H1 (cell line): ENCODE data around the gene RELN. TPM values are rescaled to one million over a fixed set of nuclear protein-coding genes. Genes with fewer than 3 reads are reported as not detected.

Experiments
- CTCF ChIA-PET: fragments of 300-600 bp; sonication (Branson Sonifier 250); formaldehyde crosslinking; loops from one replicate; lab custom pipeline; 2021; ENCODE audit not compliant: partially characterized antibody; lab: Charles Lee
- POLR2A ChIA-PET: fragments of 300-600 bp; sonication (Branson Sonifier 250); formaldehyde crosslinking; loops from one replicate; lab custom pipeline; 2021; ENCODE audit warnings: inconsistent platforms; ENCODE audit not compliant: partially characterized antibody; lab: Charles Lee
- DNase-seq, 2 experiments: peaks; one replicate each; pipeline versions ENCODE4 v3.0.0 to v3.0.0-alpha.2; 2010 to 2022; ENCODE audit warnings: low spot score in 2 of 2, low read depth in 1 of 2, mixed read lengths in 1 of 2
- FAIRE-seq: peaks from 2 replicates; lab custom pipeline; 2011; peaks lifted over from hg19 to GRCh38; lab: Jason Lieb, UNC
- H2AFZ ChIP-seq: 2 replicates; pipeline ENCODE4 v1.8.1; 2012; ENCODE audit warnings: low read length, inconsistent platforms
- H2AK5ac ChIP-seq: 2 replicates; pipeline ENCODE4 v1.6.1; 2013; ENCODE audit warnings: low read depth, low read length
- H2BK120ac ChIP-seq: replicated peaks from 2 replicates; pipeline ENCODE3; 2013; ENCODE audit warnings: low read depth, low read length, inconsistent platforms
- H2BK12ac ChIP-seq: 2 replicates; pipeline ENCODE4 v1.6.1; 2013; ENCODE audit warnings: low read depth, low read length
- H2BK15ac ChIP-seq: 2 replicates; pipeline ENCODE4 v1.6.1; 2013; ENCODE audit warnings: low read length
- H2BK20ac ChIP-seq: 2 replicates; pipeline ENCODE4 v1.6.1; 2013; ENCODE audit warnings: low read length
- H2BK5ac ChIP-seq: 2 replicates; pipeline ENCODE4 v1.6.1; 2013; ENCODE audit warnings: low read depth, low read length
- H3K14ac ChIP-seq: 2 replicates; pipeline ENCODE4 v1.6.1; 2013; ENCODE audit warnings: inconsistent platforms; ENCODE audit not compliant: insufficient read length
- H3K18ac ChIP-seq: 2 replicates; pipeline ENCODE4 v1.6.1; 2013; ENCODE audit warnings: low read length; ENCODE audit errors: extremely low read depth
- H3K23ac ChIP-seq: 2 replicates; pipeline ENCODE4 v1.6.1; 2013; ENCODE audit warnings: inconsistent platforms; ENCODE audit not compliant: insufficient read length
- H3K23me2 ChIP-seq: 2 replicates; pipeline ENCODE4 v1.6.1; 2013; ENCODE audit warnings: low read depth, low read length
- H3K27ac ChIP-seq: 2 replicates; pipeline ENCODE4 v1.6.1; 2011; ENCODE audit warnings: low read depth, low read length, inconsistent platforms
- H3K27me3 ChIP-seq, 4 experiments: replicated peaks in 1 of 4; 1 replicate in 1 of 4; 2 replicates in 3 of 4; pipeline versions ENCODE4 v1.6.1 to v1.8.1; 2011 to 2013; ENCODE audit warnings: low read length in 3 of 4, mild to moderate bottlenecking in 3 of 4, inconsistent platforms in 2 of 4, mixed read lengths in 2 of 4, moderate library complexity in 1 of 4; ENCODE audit not compliant: control insufficient read depth in 3 of 4, insufficient read depth in 3 of 4; ENCODE audit errors: extremely low read depth in 1 of 4
- H3K36me3 ChIP-seq, 4 experiments: 2 replicates each; pipeline versions ENCODE4 v1.6.1 to v1.8.1; 2011 to 2013; ENCODE audit warnings: mild to moderate bottlenecking in 4 of 4, low read length in 3 of 4, moderate library complexity in 2 of 4, control low read depth in 1 of 4, inconsistent platforms in 1 of 4; ENCODE audit not compliant: insufficient read depth in 4 of 4, control insufficient read depth in 2 of 4
- H3K4ac ChIP-seq: replicated peaks from 2 replicates; pipeline ENCODE3; 2013; ENCODE audit warnings: low read length, low read depth, mixed read lengths, inconsistent platforms; ENCODE audit not compliant: insufficient read length
- H3K4me1 ChIP-seq, 4 experiments: replicated peaks in 1 of 4; 1 replicate in 1 of 4; 2 replicates in 3 of 4; pipeline versions ENCODE4 v1.6.1 to v1.8.1; 2011 to 2013; ENCODE audit warnings: low read length in 3 of 4, inconsistent platforms in 2 of 4, mixed read lengths in 1 of 4; ENCODE audit not compliant: insufficient read depth in 4 of 4, control insufficient read depth in 3 of 4
- H3K4me2 ChIP-seq, 2 experiments: 2 replicates each; pipeline versions ENCODE4 v1.6.1 to v1.8.1; 2011 to 2013; ENCODE audit warnings: low read depth in 2 of 2, low read length in 2 of 2, control low read depth in 1 of 2, inconsistent platforms in 1 of 2, mild to moderate bottlenecking in 1 of 2; ENCODE audit not compliant: insufficient read depth in 1 of 2
- H3K4me3 ChIP-seq, 4 experiments: fragments of 200-600, 300-600 bp in 1 of 4; sonication (generic), shearing (Covaris generic), sonication (Bioruptor Twin) in 1 of 4; 2 replicates each; pipeline versions ENCODE4 v1.5.1 to v1.8.1; 2011 to 2016; ENCODE audit warnings: low read length in 4 of 4, low read depth in 3 of 4, control low read depth in 2 of 4, inconsistent platforms in 2 of 4, mild to moderate bottlenecking in 2 of 4, mixed read lengths in 1 of 4, moderate library complexity in 1 of 4; ENCODE audit not compliant: insufficient read depth in 2 of 4; ENCODE audit errors: extremely low read depth in 1 of 4
- H3K56ac ChIP-seq: replicated peaks from 2 replicates; pipeline ENCODE3; 2013; ENCODE audit warnings: low read depth, mild to moderate bottlenecking, mixed read lengths, low read length, inconsistent platforms; ENCODE audit not compliant: insufficient read length
- H3K79me1 ChIP-seq: 2 replicates; pipeline ENCODE4 v1.6.1; 2013; ENCODE audit warnings: low read depth, low read length, control low read depth
- H3K79me2 ChIP-seq, 2 experiments: 2 replicates each; pipeline versions ENCODE4 v1.6.1 to v1.8.1; 2012 to 2013; ENCODE audit warnings: low read length in 2 of 2, mild to moderate bottlenecking in 2 of 2, inconsistent platforms in 1 of 2; ENCODE audit not compliant: insufficient read depth in 2 of 2, control insufficient read depth in 1 of 2
- H3K9ac ChIP-seq, 4 experiments: replicated peaks in 1 of 4; 1 replicate in 1 of 4; 2 replicates in 3 of 4; pipeline versions ENCODE4 v1.6.1 to v1.8.1; 2011 to 2013; ENCODE audit warnings: low read depth in 3 of 4, low read length in 3 of 4, control low read depth in 2 of 4, mild to moderate bottlenecking in 2 of 4, moderate library complexity in 2 of 4, inconsistent platforms in 1 of 4; ENCODE audit errors: extremely low read depth in 1 of 4
- H3K9me3 ChIP-seq, 2 experiments: 2 replicates each; pipeline versions ENCODE4 v1.6.1 to v1.8.1; 2012 to 2013; ENCODE audit warnings: mild to moderate bottlenecking in 2 of 2, moderate library complexity in 2 of 2, control low read depth in 1 of 2, inconsistent platforms in 1 of 2, low read depth in 1 of 2, low read length in 1 of 2, mixed read lengths in 1 of 2; ENCODE audit not compliant: insufficient read depth in 2 of 2
- H4K20me1 ChIP-seq, 2 experiments: replicated peaks in 1 of 2; 2 replicates each; pipeline versions ENCODE3 to v1.8.1; 2011 to 2013; ENCODE audit warnings: inconsistent platforms in 2 of 2, low read length in 2 of 2, mild to moderate bottlenecking in 1 of 2; ENCODE audit not compliant: insufficient read depth in 2 of 2, control insufficient read depth in 1 of 2
- H4K5ac ChIP-seq: 2 replicates; pipeline ENCODE4 v1.6.1; 2013; ENCODE audit warnings: low read length, low read depth, mixed read lengths, inconsistent platforms; ENCODE audit not compliant: insufficient read length
- H4K8ac ChIP-seq: 2 replicates; pipeline ENCODE4 v1.8.0; 2013; ENCODE audit warnings: mild to moderate bottlenecking, moderate library complexity, low read length, inconsistent platforms; ENCODE audit not compliant: insufficient read depth; ENCODE audit errors: extremely low read depth
- H4K91ac ChIP-seq: replicated peaks from 2 replicates; pipeline ENCODE3; 2013; ENCODE audit warnings: low read length, mixed read lengths, inconsistent platforms; ENCODE audit not compliant: insufficient read length
- BCL11A ChIP-seq, 2 experiments: IDR thresholded peaks; one replicate each; pipeline ENCODE4 v1.6.1; 2011; ENCODE audit warnings: low read depth in 2 of 2, low read length in 2 of 2, mild to moderate bottlenecking in 2 of 2
- CHD1 ChIP-seq: IDR thresholded peaks from 2 replicates; pipeline ENCODE4 v1.6.1; 2012; ENCODE audit warnings: low read depth, low read length, improper control_type of control experiment
- CTBP2 ChIP-seq: IDR thresholded peaks from 2 replicates; pipeline ENCODE4 v1.7.0; 2011; ENCODE audit warnings: borderline replicate concordance, mild to moderate bottlenecking, moderate library complexity, mixed read lengths, low read length; ENCODE audit not compliant: insufficient read depth, insufficient read length
- KDM1A ChIP-seq: fragments of 200-600, 300-600 bp; sonication (generic); IDR thresholded peaks from 2 replicates; pipeline ENCODE4 v1.7.1; 2016; ENCODE audit warnings: mild to moderate bottlenecking, low read length, borderline replicate concordance
- SAP30 ChIP-seq: fragments of 300-600 bp; sonication (generic); IDR thresholded peaks from 2 replicates; pipeline ENCODE4 v1.7.1; 2012; ENCODE audit warnings: low read length, moderate library complexity, mild to moderate bottlenecking, inconsistent platforms; ENCODE audit not compliant: insufficient read depth, insufficient replicate concordance
- SIX5 ChIP-seq: IDR thresholded peaks from 2 replicates; pipeline ENCODE4 v1.6.1; 2011; ENCODE audit warnings: mild to moderate bottlenecking, low read depth, low read length
- SP4 ChIP-seq: IDR thresholded peaks from 2 replicates; pipeline ENCODE4 v1.6.1; 2012; ENCODE audit warnings: low read length, inconsistent platforms
- SRF ChIP-seq: IDR thresholded peaks from 2 replicates; pipeline ENCODE4 v1.6.1; 2011; ENCODE audit warnings: mild to moderate bottlenecking, low read depth, low read length, moderate library complexity
- SUZ12 ChIP-seq: fragments of 200-600 bp; sonication (generic); IDR thresholded peaks from 2 replicates; pipeline ENCODE4 v1.6.1; 2012; ENCODE audit warnings: mild to moderate bottlenecking, inconsistent platforms, low read length, moderate library complexity, mixed read lengths
- TAF7 ChIP-seq: optimal IDR thresholded peaks from 2 replicates; pipeline ENCODE3; 2011; ENCODE audit warnings: low read depth, mild to moderate bottlenecking, inconsistent platforms, low read length, moderate library complexity, borderline replicate concordance
- TEAD4 ChIP-seq: IDR thresholded peaks from 2 replicates; pipeline ENCODE4 v1.6.1; 2012; ENCODE audit warnings: low read depth, low read length, inconsistent platforms, mixed read lengths
- WGBS, 2 experiments: shearing (Covaris generic) in 1 of 2; methylation state at CpG; one replicate each; pipeline versions ENCODE4 v1.1.6 to v1.1.7; 2013 to 2015; ENCODE audit warnings: low lambda C conversion rate in 2 of 2, mixed read lengths in 2 of 2, inconsistent platforms in 1 of 2, low coverage in 1 of 2, missing lambda C conversion rate in 1 of 2; ENCODE audit not compliant: insufficient replicate concordance in 2 of 2, insufficient coverage in 1 of 2, insufficient read length in 1 of 2; ENCODE audit errors: extremely low coverage in 1 of 2, missing lambda C conversion rate in 1 of 2; 5-methylcytosine and 5-hydroxymethylcytosine counted together
- polyA plus RNA-seq, 7 experiments: library from polyadenylated mRNA; depleted of rRNA in 3 of 7; stranded (reverse) in 5 of 7; unstranded in 2 of 7; fragments of >200 nt in 5 of 7; fragments of 200-250 nt in 2 of 7; gene quantifications; 1 replicate in 5 of 7; 2 replicates in 1 of 7; 4 replicates in 1 of 7; pipeline versions ENCODE4 v1.2.1 to v1.2.3, GENCODE V29; 2011 to 2013; ENCODE audit warnings: missing spikeins in 2 of 7, mixed read lengths in 2 of 7
- total RNA-seq: library from RNA; stranded (reverse); fragmentation: NEBNext Ultra II Directional; extraction: Animal tissue kit (Norgen Biotek cat#: 25700); gene quantifications from 2 replicates; pipeline ENCODE4 v1.2.1, GENCODE V29; 2021
- TF ChIP-seq, protein P1 (sequence below), 3 experiments: IDR thresholded peaks; 1 replicate in 2 of 3; 2 replicates in 1 of 3; pipeline versions ENCODE4 v1.5.1 to v1.6.1; 2011; ENCODE audit warnings: low read length in 3 of 3, mild to moderate bottlenecking in 3 of 3, inconsistent platforms in 2 of 3, low read depth in 1 of 3, moderate library complexity in 1 of 3; ENCODE audit not compliant: insufficient read depth in 1 of 3; ENCODE audit errors: control extremely low read depth in 1 of 3

Gene RELN
- total and polyA plus RNA-seq, 2 of the 8 experiments (the other 6 are each of a cell fraction or from before 2014, with no cell fraction given), result 0.03 to 0.07 TPM

- H3K18ac ChIP-seq, result no peak overlapping the region
- WGBS, 2 experiments, result 90% methylated on average over 4 of the region's 4 CpGs; no CpG with 5 or more reads in 1 of the 2 experiments
- FAIRE-seq (no peak), DNase-seq (no peak)
- H3K9ac ChIP-seq, result no peak overlapping the region
- H3K9me3 ChIP-seq, result no peaks in the 10 kb centered on the region
- CTCF ChIA-PET, result no interaction called here
- H3K4me2 ChIP-seq, result no peak overlapping the region
- POLR2A ChIA-PET, result no interaction called here
- H3K14ac ChIP-seq, result no peak overlapping the region
- no peak overlapping the region for H3K23ac ChIP-seq
- H2BK15ac ChIP-seq, result no peak overlapping the region
- no peaks in the 10 kb centered on the region for H3K36me3 ChIP-seq
- H3K56ac ChIP-seq, result no peak overlapping the region
- H3K27ac ChIP-seq, result no peak overlapping the region
- no peaks in the 10 kb centered on the region for H3K4me1 ChIP-seq
- no peak overlapping the region for H3K4me3 ChIP-seq
- peaks cover 3 to 11% (median 10%) of the 10 kb centered on the region in 4 experiments for H3K27me3 ChIP-seq
- no peaks in the 10 kb centered on the region for H3K79me2 ChIP-seq
- H3K79me1 ChIP-seq, result no peaks in the 10 kb centered on the region
- H4K20me1 ChIP-seq, result no peaks in the 10 kb centered on the region
- no peak overlapping the region for H2BK12ac ChIP-seq
- no peak overlapping the region for H3K4ac ChIP-seq
- no peak overlapping the region for H2AK5ac ChIP-seq
- no peak overlapping the region for H4K8ac ChIP-seq
- H2BK5ac ChIP-seq, result no peak overlapping the region
- no peak overlapping the region for H4K5ac ChIP-seq
- H2AFZ ChIP-seq, result no peak overlapping the region
- H3K23me2 ChIP-seq, result peaks cover 1% of the 10 kb centered on the region; the same call in 1 of the 2 replicates
- no peak overlapping the region for H2BK120ac ChIP-seq
- H2BK20ac ChIP-seq, result no peak overlapping the region
- no peak overlapping the region for H4K91ac ChIP-seq
- TF ChIP-seq BCL11A (IDR thresholded peaks at IDR 0.05; ENCODE audit: low read depth in 2 of 2, low read length in 2 of 2), result no peak
- TF ChIP-seq TEAD4, result no peak
- TF ChIP-seq SP4, result no peak
- no peak for TF ChIP-seq CHD1
- TF ChIP-seq TAF7, result no peak
- no peak for TF ChIP-seq SUZ12
- no peak for TF ChIP-seq SIX5
- TF ChIP-seq SRF, result no peak
- no peak for TF ChIP-seq KDM1A
- no peak for TF ChIP-seq CTBP2
- no peak for TF ChIP-seq SAP30
- TF ChIP-seq, protein P1, sequence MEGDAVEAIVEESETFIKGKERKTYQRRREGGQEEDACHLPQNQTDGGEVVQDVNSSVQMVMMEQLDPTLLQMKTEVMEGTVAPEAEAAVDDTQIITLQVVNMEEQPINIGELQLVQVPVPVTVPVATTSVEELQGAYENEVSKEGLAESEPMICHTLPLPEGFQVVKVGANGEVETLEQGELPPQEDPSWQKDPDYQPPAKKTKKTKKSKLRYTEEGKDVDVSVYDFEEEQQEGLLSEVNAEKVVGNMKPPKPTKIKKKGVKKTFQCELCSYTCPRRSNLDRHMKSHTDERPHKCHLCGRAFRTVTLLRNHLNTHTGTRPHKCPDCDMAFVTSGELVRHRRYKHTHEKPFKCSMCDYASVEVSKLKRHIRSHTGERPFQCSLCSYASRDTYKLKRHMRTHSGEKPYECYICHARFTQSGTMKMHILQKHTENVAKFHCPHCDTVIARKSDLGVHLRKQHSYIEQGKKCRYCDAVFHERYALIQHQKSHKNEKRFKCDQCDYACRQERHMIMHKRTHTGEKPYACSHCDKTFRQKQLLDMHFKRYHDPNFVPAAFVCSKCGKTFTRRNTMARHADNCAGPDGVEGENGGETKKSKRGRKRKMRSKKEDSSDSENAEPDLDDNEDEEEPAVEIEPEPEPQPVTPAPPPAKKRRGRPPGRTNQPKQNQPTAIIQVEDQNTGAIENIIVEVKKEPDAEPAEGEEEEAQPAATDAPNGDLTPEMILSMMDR (IDR thresholded peaks at IDR 0.05; ENCODE audit: control extremely low read depth in 1 of 3, insufficient read depth in 1 of 3, low read depth in 1 of 3, low read length in 3 of 3), result no peak
These were observed 6.6 kb upstream of the RELN start for GRCh38 chr7:103996017-103996551.
